NCI-H187 (cell line): ENCODE data around the gene GMPPA.
A peak's percentile ranks its signal among the peaks of the same experiment; 100 is the strongest.

ENCODE experiments used
- DNase-seq, 2 experiments: peaks; one replicate each; lab custom pipeline; 2025; lab: John Stamatoyannopoulos, UW

Gene GMPPA

DNA sequence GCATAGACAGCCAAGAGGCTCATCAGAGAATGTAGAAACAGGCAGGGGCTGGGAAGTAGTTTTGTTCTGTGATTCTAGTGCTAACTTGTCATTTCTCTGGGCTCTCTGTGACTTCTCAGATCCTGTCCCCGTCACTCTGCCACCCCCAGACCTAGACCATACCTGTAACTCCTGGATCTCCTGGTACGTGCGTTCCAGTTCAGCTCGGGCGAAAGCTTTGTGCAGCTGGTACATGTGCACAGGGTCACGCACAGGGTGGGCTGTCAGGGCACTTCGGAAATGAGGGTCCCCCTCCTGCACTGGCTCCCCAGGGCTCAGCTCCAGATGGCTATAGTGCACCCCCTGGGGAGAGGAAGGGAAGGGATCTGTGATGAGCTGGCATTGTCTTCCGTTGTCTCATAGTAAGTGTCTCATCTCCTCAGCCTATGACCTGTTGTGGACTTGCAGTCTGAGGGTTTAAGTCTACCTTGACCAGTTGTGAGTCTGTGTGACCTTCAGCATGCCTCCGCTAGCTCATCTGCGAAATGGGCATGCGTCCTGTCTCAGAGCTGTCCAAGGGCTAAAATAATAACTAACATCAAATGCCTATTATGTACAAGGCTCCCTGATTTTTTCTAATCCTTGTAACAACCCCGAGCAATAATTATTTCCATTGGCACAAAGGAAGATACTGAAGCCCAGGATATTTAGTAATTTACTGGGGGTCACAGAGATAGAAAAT is 42.3 kb downstream of the GMPPA start:
- no peak for DNase-seq

DNA sequence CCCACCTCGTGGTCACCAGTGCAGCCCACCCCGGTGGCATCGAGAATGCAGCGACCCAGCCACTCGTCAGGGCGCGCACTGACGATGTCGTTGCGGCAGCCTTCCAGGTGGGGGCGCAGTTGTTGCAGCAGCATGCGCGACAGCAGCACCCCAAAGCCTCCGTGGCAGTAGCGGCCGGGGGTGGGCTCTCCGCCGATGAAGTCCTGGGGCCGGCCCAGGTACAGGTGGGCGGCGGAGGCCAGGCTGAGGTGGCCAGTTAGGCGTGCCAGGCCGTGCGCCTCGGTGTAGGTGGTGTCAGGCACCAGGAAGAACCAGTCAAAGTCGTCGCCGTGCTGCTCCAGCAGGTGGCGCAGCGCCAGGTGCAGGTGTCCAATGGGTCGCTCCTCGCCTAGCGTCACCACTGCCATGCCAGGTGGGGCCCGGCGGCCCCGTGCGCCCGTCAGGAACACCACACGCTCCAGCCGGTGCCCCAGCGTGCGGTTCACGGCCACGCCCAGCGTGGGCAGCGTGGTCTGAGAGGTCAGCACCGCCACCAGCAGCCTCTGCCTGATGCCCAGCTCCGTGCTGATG is 43.0 kb downstream of the GMPPA start:
- DNase-seq: peak; percentile 45 to 54

DNA sequence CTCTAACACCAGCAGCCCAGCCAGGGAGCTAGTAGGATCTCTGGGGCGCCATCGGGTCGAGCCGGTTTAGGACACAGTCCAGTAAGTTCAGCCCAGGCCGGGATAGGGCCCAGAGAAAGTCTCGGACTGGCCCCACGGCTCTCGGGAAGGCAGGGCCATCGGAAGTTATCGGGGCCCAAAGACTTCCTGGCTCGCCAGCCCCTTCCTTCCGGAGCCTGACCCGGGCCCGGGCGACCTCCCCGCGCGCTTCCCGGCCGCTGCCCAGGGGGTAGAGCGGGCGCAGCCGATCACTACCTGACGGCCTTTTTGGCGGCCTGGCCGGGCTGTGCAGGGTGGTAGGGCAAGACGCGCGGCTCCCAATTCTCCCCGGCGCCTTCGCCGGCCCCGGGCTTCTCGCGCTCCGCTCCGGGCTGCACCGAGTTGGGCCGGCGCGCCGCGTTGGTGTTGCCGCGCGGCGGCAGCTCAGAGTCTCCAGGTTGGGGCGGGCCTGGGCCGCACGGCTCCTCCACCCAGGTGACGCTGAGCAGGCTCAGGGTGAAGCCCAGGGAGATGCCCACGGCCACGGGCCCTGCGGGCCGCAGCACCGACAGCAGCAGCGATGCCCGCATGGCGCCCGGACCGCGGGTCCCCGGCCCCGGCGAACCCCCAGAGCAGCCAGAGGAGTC is 44.4 kb downstream of the GMPPA start:
- DNase-seq: no peak

DNA sequence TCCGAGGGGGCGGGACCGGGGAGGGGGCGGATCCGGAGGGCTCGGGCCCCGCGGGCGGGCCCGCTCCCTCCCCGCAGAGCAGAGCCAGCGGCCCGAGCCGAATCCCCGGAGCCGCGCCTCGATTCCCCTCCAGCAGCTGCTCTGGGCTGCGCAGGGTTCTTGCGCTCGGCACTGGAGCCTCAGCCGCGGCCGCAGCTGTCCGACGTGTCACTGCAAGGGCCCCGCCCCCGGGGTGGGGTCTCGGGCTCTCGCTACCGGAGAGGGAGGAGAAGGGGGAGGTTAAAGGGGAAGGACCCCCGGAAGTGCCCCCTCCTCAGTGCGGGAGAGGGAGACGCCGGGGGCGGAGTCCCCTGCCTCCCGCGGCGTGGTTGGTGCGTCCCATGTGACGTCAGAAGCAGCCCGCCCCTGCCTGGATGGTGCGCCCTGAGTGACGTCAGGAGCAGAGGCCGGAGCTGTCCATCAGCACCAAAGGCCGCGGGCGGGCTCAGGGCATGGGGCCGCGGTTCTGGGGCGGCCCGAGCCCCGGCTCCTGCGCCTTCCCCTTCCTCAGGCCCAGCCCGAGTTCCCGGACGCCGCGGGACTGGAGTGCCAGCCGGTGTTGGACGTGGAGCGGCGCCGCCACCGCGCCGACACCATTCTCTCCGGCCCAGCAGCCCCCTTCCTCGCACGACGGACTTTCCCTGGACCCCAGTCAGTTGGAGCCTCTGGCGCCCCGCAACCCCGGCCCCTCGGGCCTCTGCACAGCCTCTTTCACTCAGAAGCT is 45.1 kb downstream of the GMPPA start, which contains the start of the genes CHPF and TMEM198:
TSS of gene CHPF (minus strand) at position 214 of the 763 bp plus-strand sequence. CDS start 271 bp downstream, outside the sequence.
TSS of gene TMEM198 (plus strand) at position 433 of the 763 bp plus-strand sequence. CDS start 700 bp downstream, outside the sequence.
- peak; percentile 64 to 94 for DNase-seq

DNA sequence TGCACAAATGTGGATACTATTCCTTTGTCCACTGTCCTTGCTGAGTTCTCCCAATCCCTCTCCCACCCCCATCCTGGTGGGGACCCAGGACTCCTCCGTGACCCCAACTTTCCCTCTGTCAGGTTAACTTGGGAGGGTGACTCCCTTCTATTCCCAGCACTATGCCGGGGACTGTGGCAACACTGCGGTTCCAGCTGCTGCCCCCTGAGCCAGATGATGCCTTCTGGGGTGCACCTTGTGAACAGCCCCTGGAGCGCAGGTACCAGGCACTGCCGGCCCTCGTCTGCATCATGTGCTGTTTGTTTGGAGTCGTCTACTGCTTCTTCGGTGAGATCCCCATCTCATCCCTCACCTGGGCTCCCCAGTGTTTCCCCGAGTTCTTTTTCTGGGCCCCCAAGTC is 45.9 kb downstream of the GMPPA start:
- no peak for DNase-seq

DNA sequence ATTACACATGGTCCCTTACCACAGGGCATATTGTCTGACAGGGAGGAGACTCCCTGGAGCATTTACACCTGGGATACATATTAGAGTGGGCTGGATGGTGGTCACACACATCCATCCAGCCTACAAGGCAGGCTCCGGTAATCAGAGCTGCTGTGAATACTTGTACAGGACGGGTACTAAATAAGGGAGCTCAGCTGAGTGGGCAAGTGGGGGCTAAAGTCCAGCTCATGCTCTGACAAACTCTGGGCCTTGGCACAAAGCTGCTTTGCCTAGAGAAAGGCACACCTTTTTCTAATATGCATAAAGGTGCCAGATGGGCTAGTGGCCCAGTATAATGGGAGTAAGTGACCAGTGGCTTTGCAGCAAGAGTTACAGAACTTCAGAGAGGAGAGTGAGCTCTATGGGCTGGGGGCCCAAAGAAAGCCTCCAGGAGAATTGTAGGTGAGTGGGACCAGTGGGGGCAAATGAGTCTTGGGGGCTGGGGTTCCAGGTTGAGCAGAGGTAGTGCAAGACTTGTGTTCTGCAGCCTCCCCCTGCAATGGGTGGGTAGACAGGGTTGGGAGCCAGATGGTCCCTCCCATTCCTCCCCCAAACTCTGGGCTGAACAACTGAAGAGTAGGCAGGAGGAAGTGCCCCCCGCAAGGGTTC is 46.7 kb downstream of the GMPPA start:
- no peak for DNase-seq

DNA sequence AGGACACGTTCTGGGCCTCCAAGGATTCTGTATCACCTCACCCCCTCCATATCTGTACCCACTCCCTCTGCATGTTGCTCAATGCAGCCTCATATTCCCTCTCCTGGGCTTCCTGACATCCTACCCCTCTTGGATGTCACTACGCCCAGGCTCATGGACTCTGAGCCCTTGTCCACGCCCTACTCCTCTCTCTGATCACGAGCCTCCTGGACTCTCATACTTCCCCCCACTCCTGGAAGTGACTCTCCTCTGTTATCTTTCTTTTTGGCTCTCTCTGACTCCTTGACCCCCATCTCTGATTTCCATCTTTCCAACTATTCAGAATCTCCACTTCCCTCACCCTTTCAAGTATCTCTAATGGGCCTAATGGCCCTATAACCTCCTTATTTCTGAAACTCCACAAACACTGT is 47.3 kb downstream of the GMPPA start:
- no peak for DNase-seq

DNA sequence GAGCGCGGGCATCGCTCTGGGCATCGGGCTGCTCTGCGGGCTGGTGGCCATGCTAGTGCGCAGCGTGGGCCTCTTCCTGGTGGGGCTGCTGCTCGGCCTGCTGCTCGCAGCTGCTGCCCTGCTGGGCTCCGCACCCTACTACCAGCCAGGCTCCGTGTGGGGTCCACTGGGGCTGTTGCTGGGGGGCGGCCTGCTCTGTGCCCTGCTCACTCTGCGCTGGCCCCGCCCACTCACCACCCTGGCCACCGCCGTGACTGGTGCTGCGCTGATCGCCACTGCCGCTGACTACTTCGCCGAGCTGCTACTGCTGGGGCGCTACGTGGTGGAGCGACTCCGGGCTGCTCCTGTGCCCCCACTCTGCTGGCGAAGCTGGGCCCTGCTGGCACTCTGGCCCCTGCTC is 48.9 kb downstream of the GMPPA start:
- DNase-seq: no peak

DNA sequence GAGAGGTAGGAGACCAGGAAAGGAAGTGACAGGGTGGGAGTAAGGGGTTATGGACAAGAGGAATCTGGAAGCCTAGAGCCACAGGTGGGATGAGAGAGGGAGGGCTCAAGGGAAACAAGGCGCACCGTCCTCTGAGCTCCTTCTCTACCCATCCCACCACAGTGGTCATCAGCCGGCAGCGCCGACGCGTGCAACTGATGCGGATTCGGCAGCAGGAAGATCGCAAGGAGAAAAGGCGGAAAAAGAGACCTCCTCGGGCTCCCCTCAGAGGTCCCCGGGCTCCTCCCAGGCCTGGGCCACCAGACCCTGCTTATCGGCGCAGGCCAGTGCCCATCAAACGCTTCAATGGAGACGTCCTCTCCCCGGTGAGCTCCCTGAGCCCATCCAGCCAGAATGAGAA is 50.3 kb downstream of the GMPPA start:
- DNase-seq: no peak

DNA sequence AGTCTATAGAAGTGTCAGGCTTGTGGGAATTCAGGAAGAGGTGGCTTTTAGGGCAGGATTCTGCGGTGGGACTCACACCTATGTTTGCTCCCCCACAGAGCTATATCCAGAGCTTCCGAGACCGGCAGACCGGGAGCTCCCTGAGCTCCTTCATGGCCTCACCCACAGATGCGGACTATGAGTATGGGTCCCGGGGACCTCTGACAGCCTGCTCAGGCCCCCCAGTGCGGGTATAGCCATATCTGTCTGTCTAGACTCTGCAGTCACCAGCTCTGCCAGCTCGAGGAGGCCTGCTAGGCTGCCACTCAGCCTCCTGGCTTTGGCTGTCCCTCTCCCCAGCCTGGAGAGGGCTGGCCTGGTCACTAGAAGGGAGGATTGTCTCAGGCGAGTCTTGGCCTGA is 50.9 kb downstream of the GMPPA start:
- no peak for DNase-seq

DNA sequence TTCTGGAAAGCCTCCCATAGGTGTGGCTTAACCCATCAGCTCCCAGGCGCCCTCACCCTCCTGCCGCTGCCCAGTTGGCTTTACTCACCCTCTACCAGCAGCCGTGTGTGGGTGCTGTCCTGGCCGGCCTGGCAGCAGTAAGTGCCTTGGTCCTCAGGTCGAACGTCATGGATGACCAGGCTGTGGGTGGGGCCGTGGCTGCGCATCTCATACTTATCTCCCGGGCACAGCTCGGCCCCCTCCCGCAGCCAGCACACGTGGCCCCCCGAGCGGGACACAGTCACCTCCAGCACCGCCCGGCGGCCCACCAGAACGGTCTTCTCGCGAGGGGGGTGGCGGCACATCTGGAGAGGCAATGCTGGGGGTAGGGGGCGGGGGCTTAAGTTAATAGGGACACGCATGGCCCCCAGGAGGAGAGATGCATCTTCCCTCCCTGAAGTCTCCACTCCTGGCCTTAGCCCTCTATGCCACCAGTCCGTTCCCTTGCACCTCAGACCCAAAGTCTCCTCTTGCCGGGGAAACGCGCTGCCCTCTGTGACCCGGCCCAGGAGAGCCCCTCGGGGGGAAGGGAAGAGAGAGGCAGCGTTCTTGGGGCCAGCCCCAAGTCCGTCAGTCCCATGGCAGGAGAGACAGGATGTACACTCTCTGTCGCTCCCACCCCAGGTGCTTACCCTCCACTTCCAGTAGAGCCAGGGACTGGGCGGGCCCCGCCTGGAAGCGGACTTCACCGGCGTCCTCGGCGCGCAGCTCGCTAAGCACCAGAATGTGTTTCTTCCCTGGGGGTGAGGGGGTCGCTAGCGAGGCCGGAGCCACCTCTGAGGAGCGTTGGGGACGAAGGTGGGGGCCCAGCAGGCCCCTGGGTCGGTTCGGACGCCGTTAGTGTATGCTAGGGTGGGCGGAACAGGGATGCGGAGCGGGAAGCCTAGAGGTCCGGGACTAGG is 53.0 kb downstream of the GMPPA start:
- DNase-seq: no peak

DNA sequence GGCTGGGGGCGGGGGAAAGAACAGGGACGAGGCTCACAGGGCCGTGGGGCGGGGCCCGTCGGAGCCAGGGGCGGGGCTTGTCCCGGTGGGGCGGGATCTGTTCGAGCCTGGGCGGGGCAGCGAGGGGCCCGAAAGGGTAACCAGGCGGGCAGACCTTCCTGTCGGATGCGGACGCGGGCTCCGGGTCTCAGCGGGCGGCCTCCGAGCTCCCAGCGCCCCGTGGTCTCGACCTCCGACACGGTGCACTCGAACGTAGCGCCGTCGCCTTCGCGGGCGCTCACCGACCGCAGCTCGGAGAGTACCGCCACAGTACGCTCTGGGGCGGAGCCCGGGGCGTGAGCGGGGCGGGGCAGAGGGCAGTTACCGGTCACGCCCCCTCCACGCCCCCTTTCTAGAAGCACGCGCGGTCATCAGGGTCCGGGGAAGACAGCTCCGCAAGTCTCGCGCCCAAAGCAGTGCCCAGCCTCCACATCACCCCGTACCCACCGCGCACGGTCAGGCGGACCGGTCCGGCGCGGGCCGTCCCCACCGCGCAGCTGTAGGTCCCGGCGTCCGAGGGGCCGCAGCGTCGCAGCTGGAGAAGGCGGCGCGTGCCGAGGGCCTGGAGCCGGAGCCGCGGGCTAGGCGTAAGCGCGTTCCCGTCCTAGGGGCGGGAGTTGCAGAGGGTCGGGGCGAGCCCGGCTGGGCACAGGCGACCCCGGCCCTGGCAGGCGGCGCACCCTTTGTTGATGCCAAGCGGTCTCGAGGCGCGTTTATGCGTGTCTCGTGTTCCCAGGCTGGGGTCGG is 53.9 kb downstream of the GMPPA start:
- DNase-seq: peak; percentile 38 to 46

DNA sequence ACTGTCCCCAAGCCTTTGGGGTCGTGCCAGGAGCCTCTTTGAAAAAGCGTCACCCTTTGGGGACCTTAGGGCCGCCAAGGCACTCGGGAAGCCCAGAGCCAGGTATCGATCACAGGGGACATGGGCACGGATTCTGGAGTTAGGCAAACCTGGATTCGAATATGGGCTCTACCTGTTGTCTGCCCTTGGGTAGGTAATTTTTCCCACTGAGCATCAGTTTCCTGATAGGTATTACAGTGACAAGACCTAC is 54.4 kb downstream of the GMPPA start:
- DNase-seq: no peak

DNA sequence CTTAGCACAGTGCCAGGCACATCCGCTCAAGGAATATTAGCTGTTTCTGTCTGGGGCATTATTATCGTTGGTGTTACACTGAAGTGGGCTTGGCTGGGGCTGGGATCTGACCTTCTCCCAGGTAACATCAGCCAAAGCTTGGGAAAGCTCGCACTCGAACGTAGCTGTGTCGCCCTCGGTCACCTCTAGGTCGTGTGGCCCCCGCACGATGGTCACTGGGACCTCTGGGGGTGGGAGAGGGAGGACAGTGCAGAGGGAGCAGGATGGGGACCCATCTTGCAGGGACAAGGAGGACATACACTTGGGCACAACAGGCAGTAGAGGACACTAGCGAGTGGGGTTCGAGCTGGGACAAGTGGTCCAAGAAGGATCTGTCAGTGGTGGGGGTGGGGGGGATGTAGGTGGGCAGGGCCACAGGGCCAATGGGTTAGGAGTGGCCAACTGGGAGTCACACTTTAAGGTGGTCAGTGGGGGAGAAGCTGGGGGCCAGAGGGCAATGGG is 54.8 kb downstream of the GMPPA start:
- no peak for DNase-seq

DNA sequence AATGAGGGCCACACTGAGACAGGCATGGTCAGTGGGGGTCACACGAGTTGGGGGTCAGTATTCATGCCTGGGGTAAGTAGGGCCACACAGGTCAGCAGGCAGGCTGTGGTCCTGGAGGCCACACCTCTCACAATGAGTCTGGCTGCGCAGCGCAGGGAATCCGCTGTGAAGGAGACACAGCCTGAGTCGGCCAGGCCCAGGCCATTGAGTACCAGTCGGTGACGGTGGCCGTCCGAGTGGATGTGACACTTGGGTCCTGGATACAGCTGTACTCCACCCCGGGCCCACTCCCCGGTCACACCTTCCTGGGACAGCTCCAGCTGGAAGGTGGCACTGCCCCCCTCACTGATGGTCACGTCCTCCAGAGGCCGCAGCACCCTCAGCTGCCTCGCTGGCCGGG is 55.7 kb downstream of the GMPPA start:
- no peak for DNase-seq

DNA sequence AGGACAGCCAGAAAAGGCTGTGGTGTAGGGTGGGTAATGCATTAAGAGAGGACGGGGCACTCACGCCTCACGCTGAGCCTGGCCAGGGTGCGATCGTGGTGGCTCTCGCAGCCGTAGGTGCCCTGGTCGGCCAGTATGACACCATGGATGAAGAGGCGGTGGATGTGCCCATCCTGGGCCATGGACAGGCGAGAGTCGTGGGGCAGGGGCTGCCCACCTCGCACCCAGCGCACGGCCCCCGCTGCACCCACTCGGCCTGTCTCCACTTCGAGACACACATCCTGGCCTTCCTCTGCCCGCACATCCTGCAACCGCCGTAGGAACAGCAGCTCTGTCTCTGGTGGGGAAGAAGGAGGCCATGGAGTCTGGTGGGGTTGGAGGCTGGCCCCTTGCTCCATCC is 57.3 kb downstream of the GMPPA start:
- no peak for DNase-seq

DNA sequence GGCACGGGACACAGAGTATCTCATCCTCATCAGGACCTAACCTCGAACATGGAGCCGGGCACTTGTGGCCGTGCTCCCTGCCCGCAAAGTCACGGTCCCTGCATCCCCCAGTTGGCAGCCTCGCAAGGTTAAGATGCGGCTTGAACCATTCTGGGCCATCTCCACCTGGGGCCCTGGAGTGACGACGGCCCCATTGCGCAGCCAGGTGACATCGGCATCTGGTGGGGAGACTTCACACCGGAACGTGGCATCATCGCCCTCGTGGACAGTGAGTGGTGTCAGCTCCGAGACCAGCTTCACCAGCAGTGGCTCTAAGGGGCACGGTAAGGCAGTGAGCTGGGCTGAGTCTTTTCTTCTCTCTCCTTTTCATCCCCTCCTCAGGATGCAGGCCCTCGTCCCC is 57.7 kb downstream of the GMPPA start:
- DNase-seq: no peak
